ENCODE data around the gene MYO7B. TPM values are rescaled to one million over a fixed set of nuclear protein-coding genes. Genes with fewer than 3 reads are reported as not detected.

MYO7B gene
- total RNA-seq, 4 donors from 2014 or later: 0.30 to 0.78 TPM; not detected in 2

DNA sequence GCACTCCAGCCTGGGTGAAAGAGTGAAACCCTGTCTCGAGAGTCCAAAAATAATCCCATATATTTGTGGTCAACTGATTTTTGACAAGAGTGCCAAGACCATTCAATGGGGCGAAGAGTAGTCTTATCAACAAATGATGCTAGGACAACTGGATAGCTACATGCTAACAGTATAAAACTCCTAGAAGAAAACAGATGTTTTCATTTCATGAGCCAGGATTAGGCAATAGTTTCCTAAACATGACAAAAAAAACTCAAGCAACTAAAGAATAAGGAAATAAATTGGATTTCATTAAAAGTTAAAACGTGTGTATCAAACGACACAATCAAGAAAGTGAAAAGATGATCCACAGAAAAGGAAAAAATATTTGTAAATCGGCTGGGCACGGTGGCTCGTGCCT, 133.6 kb downstream of the MYO7B start:
- WGBS, 2 donors: 85 to 91% methylated on average over 7 of the region's 7 CpGs
- no peak overlapping the region for H3K27ac ChIP-seq
- H3K36me3 ChIP-seq: no peaks in the 10 kb centered on the region
- H3K9me3 ChIP-seq: peaks cover 0 to 7% (median 0%) of the 10 kb centered on the region in 4 donors
- no peak overlapping the region for H3K4me3 ChIP-seq
- no peak for DNase-seq (ENCODE audit: low spot score in 2 of 2)
- no peaks in the 10 kb centered on the region for H3K27me3 ChIP-seq
- H3K4me1 ChIP-seq: peaks cover 0 to 38% (median 10%) of the 10 kb centered on the region in 4 donors
- TF ChIP-seq EP300 (IDR thresholded peaks at IDR 0.05) (no peak), POLR2A (IDR thresholded peaks at IDR 0.05) (no peak)
- TF ChIP-seq, protein P1, sequence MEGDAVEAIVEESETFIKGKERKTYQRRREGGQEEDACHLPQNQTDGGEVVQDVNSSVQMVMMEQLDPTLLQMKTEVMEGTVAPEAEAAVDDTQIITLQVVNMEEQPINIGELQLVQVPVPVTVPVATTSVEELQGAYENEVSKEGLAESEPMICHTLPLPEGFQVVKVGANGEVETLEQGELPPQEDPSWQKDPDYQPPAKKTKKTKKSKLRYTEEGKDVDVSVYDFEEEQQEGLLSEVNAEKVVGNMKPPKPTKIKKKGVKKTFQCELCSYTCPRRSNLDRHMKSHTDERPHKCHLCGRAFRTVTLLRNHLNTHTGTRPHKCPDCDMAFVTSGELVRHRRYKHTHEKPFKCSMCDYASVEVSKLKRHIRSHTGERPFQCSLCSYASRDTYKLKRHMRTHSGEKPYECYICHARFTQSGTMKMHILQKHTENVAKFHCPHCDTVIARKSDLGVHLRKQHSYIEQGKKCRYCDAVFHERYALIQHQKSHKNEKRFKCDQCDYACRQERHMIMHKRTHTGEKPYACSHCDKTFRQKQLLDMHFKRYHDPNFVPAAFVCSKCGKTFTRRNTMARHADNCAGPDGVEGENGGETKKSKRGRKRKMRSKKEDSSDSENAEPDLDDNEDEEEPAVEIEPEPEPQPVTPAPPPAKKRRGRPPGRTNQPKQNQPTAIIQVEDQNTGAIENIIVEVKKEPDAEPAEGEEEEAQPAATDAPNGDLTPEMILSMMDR (IDR thresholded peaks at IDR 0.05): no peak

DNA sequence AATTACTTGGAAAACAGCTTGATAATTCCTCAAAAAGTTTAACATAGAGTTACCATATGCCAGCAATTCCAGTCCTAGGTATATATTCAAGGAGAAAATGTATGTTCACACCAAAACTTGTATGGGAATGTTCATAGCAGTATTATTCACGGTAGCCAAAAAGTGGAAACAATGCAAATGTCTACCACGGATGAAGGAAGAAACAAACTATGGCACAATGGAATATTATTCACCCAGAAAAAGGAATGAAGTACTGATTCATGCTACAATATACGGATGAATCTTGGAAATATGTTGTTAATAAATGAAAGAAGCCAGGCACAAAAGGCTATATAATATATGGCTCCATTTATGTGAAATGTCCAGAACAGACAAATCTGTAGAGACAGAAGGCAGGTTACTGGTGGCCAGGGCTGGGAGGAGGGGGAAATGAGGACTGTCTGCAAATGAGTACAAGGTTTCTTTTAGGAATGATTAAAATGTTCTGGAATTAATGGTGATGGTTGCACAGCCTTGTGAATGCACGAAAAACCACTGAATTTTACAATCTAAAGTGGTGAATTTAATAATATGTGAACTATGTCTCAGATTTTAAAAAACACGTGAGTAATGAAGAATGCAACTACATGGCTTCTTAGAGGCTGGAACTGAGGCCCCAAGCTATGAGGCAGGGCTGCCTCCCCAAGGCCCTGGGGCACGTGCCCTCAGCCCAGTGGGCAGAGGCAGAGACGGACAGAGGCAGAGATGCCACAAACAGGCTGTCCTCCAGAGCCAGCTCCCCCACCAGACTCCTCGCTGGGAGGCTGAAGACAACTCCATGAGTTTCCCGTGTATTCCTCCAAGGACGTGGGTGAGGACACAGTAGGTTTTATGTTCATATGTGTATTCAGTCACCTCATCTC, 134.8 kb downstream of the MYO7B start:
- Histone ChIP-seq H3K27ac (peak overlapping the region in 1 of 4 donors; percentile 90), H3K27me3 (no peaks in the 10 kb centered on the region), H3K36me3 (no peaks in the 10 kb centered on the region), H3K4me3 (no peak overlapping the region), H3K9me3 (peaks cover 0 to 7% (median 0%) of the 10 kb centered on the region in 4 donors), H3K4me1 (peaks cover 0 to 37% (median 4%) of the 10 kb centered on the region in 4 donors)
- 74 to 79% methylated on average over 10 of the region's 10 CpGs for WGBS, 2 donors
- DNase-seq (ENCODE audit: low spot score in 2 of 2): no peak
- TF ChIP-seq, protein P1 (IDR thresholded peaks at IDR 0.05): no peak
- TF ChIP-seq POLR2A (IDR thresholded peaks at IDR 0.05): no peak
- no peak for TF ChIP-seq EP300 (IDR thresholded peaks at IDR 0.05)

DNA sequence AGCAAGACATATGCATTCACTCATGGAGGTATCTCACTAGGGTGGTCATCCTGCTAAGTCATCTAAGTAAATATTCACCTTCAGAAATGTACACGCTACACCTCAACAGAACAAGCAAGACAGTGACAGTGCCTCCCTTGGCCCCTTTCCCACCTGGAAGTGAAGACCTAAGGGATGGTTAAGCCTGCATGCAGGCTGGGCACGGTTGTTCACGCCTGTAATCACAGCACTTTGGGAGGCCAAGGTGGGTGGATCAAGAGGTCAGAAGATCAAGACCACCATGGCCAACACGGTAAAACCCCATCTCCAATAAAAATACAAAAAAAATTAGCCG, 135.4 kb downstream of the MYO7B start:
- DNase-seq (ENCODE audit: low spot score in 2 of 2): no peak
- Histone ChIP-seq H3K4me1 (peaks cover 0 to 37% (median 6%) of the 10 kb centered on the region in 4 donors), H3K36me3 (no peaks in the 10 kb centered on the region), H3K27me3 (no peaks in the 10 kb centered on the region), H3K27ac (peak overlapping the region in 1 of 4 donors; percentile 90), H3K4me3 (no peak overlapping the region), H3K9me3 (peaks cover 0 to 7% (median 0%) of the 10 kb centered on the region in 4 donors)
- TF ChIP-seq, protein P1 (IDR thresholded peaks at IDR 0.05): no peak
- TF ChIP-seq EP300 (IDR thresholded peaks at IDR 0.05) (no peak), POLR2A (IDR thresholded peaks at IDR 0.05) (no peak)
- WGBS, 2 donors: 77 to 90% methylated on average over 5 of the region's 5 CpGs

DNA sequence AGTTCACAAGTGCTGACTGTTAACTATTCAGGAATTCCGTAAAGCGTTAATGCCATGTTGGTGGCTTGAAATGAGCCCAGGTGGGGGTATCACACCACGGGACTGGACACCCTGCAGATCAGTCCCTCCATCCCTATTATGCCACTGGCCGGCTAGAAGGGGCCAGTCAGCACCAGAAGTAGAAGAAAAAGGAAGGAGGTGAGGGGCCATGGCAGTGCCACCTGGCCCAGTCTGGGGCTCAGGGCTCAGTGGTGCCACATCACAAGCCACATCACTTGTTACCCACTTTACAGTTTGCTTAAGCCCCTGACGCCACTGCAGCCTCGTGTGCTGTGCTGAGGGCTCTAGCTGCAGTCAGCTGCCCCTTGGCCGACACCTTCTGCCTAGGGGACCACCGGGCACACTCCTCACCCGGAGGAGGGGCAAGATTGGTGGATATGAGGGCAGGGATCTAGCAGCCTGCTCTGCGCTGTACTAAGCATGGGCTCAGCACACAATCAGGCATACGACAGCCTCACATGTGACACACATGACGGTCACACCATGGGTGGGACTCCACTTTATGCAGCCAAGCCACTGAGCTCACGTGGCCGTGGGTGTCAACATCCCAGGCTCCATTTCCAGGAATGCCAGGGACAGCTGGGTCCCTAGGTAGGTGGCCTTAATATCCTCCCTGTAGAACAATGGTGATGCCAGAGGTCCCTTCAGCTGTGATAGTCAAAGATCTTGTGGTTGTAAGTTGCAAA, 136.2 kb downstream of the MYO7B start:
- TF ChIP-seq POLR2A (IDR thresholded peaks at IDR 0.05): no peak
- peak in 1 of 2 donors; percentile 6 for TF ChIP-seq EP300 (IDR thresholded peaks at IDR 0.05)
- no peaks in the 10 kb centered on the region for H3K27me3 ChIP-seq
- peak overlapping the region in 1 of 4 donors; percentile 80 for H3K4me3 ChIP-seq
- DNase-seq (ENCODE audit: low spot score in 2 of 2): no peak
- peak overlapping the region in 3 of 4 donors; percentile 90 for H3K27ac ChIP-seq
- 75 to 76% methylated on average over 10 to 14 of the region's 14 CpGs for WGBS, 2 donors
- peaks cover 0 to 7% (median 0%) of the 10 kb centered on the region in 4 donors for H3K9me3 ChIP-seq
- peaks cover 0 to 44% (median 9%) of the 10 kb centered on the region in 4 donors for H3K4me1 ChIP-seq
- no peaks in the 10 kb centered on the region for H3K36me3 ChIP-seq

DNA sequence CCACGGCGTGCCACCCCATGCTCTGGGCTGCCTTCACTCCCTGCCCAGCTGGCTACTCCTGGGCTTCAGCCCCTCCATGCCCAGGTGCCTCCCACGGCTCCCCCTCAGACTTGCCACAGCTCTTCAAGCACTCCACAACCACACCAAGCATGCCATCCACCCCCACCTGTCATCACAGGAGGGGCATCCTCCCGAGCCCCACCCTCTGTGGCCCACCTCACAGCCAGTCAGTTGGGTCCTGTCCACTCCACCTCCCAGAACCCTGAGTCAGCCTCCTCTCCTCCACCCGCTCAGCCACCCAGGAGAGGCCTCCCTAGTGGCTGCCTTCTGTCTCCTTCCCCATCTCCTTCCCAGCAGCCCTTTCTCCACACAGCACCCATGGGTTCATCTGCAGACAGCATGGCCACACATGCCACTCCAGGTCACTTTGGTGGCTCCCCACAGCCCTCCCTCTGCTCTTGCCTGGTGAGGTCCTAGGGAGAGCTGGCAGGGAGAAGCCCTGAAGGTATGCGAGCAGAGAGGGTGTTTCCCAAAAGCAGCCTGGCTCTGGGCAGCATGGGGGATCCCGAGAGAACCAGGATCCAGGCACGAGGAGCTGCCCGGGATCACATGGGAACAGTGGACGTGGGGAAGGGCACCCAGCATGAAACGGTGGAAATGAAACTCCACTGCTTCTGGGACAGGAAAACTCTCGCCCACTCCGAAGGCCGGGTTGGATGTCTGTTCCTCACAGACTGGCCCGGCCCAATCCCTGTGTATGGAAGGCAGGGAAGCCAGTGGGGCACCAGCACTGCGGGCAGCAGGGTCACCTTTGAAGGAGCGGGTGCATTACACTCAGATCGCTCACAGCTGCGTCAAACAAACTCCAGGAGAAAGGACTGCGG, 137.1 kb downstream of the MYO7B start:
- WGBS, 2 donors: 58 to 67% methylated on average over 19 to 20 of the region's 20 CpGs
- Histone ChIP-seq H3K27ac (peak overlapping the region in 3 of 4 donors; percentile 90), H3K9me3 (peaks cover 0 to 7% (median 0%) of the 10 kb centered on the region in 4 donors), H3K27me3 (no peaks in the 10 kb centered on the region), H3K4me1 (peaks cover 0 to 47% (median 9%) of the 10 kb centered on the region in 4 donors), H3K4me3 (peak overlapping the region in 2 of 4 donors; percentile 73 to 80), H3K36me3 (no peaks in the 10 kb centered on the region)
- TF ChIP-seq POLR2A (IDR thresholded peaks at IDR 0.05) (no peak), EP300 (IDR thresholded peaks at IDR 0.05) (peak in 1 of 2 donors; percentile 49)
- TF ChIP-seq, protein P1 (IDR thresholded peaks at IDR 0.05): no peak
- no peak for DNase-seq (ENCODE audit: low spot score in 2 of 2)

All from tibial nerve (tissue), 4 donors.